Coronary artery (tissue), 2 donors: ENCODE data around the gene CALHM3.

Source experiments
- DNase-seq: peaks from one replicate; pipeline ENCODE4 v3.0.0-alpha.2; 2017; ENCODE audit warnings: low spot score
- H3K27ac ChIP-seq, 2 donors: fragments of 200-600 bp; sonication (generic); one replicate each; pipeline ENCODE4 v1.5.1; 2016 to 2019
- H3K4me3 ChIP-seq: fragments of 200-600 bp; sonication (generic); 2 replicates; pipeline ENCODE4 v1.5.1; 2016; ENCODE audit warnings: mild to moderate bottlenecking, moderate library complexity
- CTCF ChIP-seq: fragments of 200-600 bp; sonication (generic); IDR thresholded peaks from one replicate; pipeline ENCODE4 v1.5.1; 2019; ENCODE audit warnings: antibody characterized with exemption

The CALHM3 gene

GRCh38 chr10:103470761-103471653, 8.0 kb downstream of the CALHM3 start:
- H3K27ac ChIP-seq = peak overlapping the region in 1 of 2 donors; percentile 65
- no peak overlapping the region for H3K4me3 ChIP-seq
- TF ChIP-seq CTCF = no peak
- DNase-seq = no peak

GRCh38 chr10:103469201-103469600, 9.8 kb downstream of the CALHM3 start:
- no peak overlapping the region for H3K27ac ChIP-seq
- no peak overlapping the region for H3K4me3 ChIP-seq
- no peak for DNase-seq
- TF ChIP-seq CTCF = no peak

GRCh38 chr10:103467406-103467805, 11.6 kb downstream of the CALHM3 start:
- Histone ChIP-seq H3K4me3 (no peak overlapping the region), H3K27ac (no peak overlapping the region)
- no peak for DNase-seq
- TF ChIP-seq CTCF = no peak

- DNase-seq = no peak
- Histone ChIP-seq H3K27ac (no peak overlapping the region), H3K4me3 (no peak overlapping the region)
- no peak for TF ChIP-seq CTCF
These were observed 12.3 kb downstream of the CALHM3 start for GRCh38 chr10:103466734-103467133.

- no peak for TF ChIP-seq CTCF
- no peak overlapping the region for H3K27ac ChIP-seq
- DNase-seq = no peak
- H3K4me3 ChIP-seq = no peak overlapping the region
These were observed 13.4 kb downstream of the CALHM3 start for GRCh38 chr10:103465411-103466179.

GRCh38 chr10:103463499-103463898, 15.5 kb downstream of the CALHM3 start:
- no peak for TF ChIP-seq CTCF
- Histone ChIP-seq H3K4me3 (no peak overlapping the region), H3K27ac (no peak overlapping the region)
- DNase-seq = no peak
